GM12873 (cell line): ENCODE results near the gene HSPE1.

ENCODE experiments used
- TF ChIP-seq, protein P1 (sequence below): IDR thresholded peaks from 2 replicates; pipeline ENCODE4 v1.5.1; 2012; ENCODE audit warnings: low read depth, mild to moderate bottlenecking, moderate library complexity, low read length, control low read depth; ENCODE audit not compliant: insufficient read depth; ENCODE audit errors: missing control alignments

Gene HSPE1

DNA sequence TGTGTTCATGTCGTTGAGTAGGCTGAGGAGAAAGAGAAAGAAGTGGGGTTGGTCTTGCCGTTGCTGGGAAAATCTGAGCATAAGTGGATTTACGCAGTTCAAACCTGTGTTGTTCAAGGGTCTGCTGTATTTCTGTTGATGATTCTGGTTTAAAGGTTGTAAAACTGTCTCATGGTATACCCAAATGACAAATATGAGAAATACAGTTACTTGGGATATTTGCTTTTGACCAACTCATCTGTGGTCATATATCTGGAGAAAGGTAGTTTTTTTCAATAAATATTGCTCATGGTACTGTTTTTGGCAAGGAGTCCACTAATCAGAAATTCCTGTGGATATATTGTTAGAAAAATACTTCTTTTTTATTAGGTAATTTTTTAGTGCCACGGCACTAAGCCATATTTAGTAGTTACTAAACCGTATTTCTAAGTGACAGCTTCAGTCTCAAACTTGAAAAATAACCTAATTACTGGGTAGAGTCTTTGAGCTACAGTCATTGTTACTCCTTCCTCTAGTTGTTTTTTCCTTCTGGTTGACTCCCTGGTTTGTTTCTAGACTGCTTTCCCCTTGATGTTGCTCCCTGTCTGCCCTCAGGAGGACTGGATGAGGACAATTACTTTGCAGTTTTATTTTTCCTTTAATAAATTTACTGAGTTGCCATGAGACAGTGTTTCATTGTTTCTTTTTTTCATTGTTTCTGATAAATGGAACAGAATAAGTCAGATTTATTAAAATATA, 47.2 kb downstream of the HSPE1 start:
- TF ChIP-seq, protein P1, sequence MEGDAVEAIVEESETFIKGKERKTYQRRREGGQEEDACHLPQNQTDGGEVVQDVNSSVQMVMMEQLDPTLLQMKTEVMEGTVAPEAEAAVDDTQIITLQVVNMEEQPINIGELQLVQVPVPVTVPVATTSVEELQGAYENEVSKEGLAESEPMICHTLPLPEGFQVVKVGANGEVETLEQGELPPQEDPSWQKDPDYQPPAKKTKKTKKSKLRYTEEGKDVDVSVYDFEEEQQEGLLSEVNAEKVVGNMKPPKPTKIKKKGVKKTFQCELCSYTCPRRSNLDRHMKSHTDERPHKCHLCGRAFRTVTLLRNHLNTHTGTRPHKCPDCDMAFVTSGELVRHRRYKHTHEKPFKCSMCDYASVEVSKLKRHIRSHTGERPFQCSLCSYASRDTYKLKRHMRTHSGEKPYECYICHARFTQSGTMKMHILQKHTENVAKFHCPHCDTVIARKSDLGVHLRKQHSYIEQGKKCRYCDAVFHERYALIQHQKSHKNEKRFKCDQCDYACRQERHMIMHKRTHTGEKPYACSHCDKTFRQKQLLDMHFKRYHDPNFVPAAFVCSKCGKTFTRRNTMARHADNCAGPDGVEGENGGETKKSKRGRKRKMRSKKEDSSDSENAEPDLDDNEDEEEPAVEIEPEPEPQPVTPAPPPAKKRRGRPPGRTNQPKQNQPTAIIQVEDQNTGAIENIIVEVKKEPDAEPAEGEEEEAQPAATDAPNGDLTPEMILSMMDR, result no peak

DNA sequence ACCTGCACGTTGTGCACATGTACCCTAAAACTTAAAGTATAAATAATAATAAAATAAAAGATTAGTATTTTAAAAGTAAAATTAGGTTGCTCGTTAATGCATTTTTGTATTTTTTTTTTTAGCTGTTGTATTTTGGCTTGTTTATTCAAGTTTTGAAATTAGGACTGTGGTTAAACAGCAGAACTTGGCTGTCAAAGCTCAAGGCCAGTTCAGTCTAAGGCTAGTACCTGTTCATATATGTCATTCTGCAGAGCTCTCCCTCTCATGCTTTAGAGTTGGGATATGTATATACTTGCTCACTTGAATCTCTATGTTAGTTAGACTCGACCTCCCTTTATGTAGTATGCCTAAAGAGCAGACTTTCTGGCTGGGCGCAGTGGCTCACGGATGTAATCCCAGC, 48.4 kb downstream of the HSPE1 start:
- TF ChIP-seq, protein P1, result no peak
